Epithelial cell of esophagus (primary cell): ENCODE measurements around the gene ZNF609.
A peak's percentile ranks its signal among the peaks of the same experiment; 100 is the strongest.

Experiments
- DNase-seq: peaks from one replicate; pipeline ENCODE4 v3.0.0; 2010; ENCODE audit warnings: low read depth
- H3K4me3 ChIP-seq: 2 replicates; pipeline ENCODE4 v1.5.1; 2011; ENCODE audit warnings: mild to moderate bottlenecking, low read length, control low read depth
- CTCF ChIP-seq: IDR thresholded peaks from 2 replicates; pipeline ENCODE4 v1.5.1; 2011; ENCODE audit warnings: low read depth, mild to moderate bottlenecking, low read length, control low read depth, inconsistent platforms; ENCODE audit not compliant: insufficient read depth; ENCODE audit errors: missing control alignments

The ZNF609 gene

GRCh38 chr15:64694816-64695215 lies 234.4 kb downstream of the ZNF609 start:
- no peak for TF ChIP-seq CTCF
- no peak for DNase-seq
- no peak overlapping the region for H3K4me3 ChIP-seq

- DNase-seq: no peak
- H3K4me3 ChIP-seq: no peak overlapping the region
- TF ChIP-seq CTCF: no peak
These were observed 235.2 kb downstream of the ZNF609 start for GRCh38 chr15:64695561-64695992.

GRCh38 chr15:64696481-64696880 lies 236.1 kb downstream of the ZNF609 start:
- DNase-seq: no peak
- no peak overlapping the region for H3K4me3 ChIP-seq
- TF ChIP-seq CTCF: no peak

- H3K4me3 ChIP-seq: no peak overlapping the region
- DNase-seq: peak; percentile 63
- no peak for TF ChIP-seq CTCF
These were observed 237.6 kb downstream of the ZNF609 start for GRCh38 chr15:64697911-64698369.

GRCh38 chr15:64698823-64699222 lies 238.4 kb downstream of the ZNF609 start:
- no peak for DNase-seq
- H3K4me3 ChIP-seq: no peak overlapping the region
- TF ChIP-seq CTCF: no peak

GRCh38 chr15:64699751-64700388 lies 239.5 kb downstream of the ZNF609 start:
- H3K4me3 ChIP-seq: peak overlapping the region; percentile 30

More at GRCh38 chr15:64699751-64700388, 239.5 kb downstream of the ZNF609 start:
- no peak for TF ChIP-seq CTCF
- DNase-seq: peak; percentile 78
